ENCODE results near the gene IDUA. TPM values are rescaled to one million over a fixed set of nuclear protein-coding genes. Genes with fewer than 3 reads are reported as not detected.
A peak's percentile ranks its signal among the peaks of the same experiment; 100 is the strongest.

Gene IDUA
- total RNA-seq, 8 experiments from 2014 or later, result 0.88 to 17.4 (median 5.0) TPM

- no peak overlapping the region for H3K4me3 ChIP-seq
- peaks cover 65 to 69% of the 10 kb centered on the region in 2 donors for H3K4me1 ChIP-seq (replicated peaks in 1 of 2)
- in situ Hi-C loops (cut with MboI; ENCODE audit: low pct_unique_long_range_greater_than_20kb in 2 of 9, low sequenced_read_pairs in 9 of 9, unreplicated experiment in 9 of 9), result no loop called here
- ATAC-seq (replicated peaks in 6 of 8), result peak in 5 of 8 experiments; percentile 5 to 30 (median 20)
- WGBS, 10 experiments, result 90 to 100% (median 90%) methylated on average over 1 to 4 of the region's 29 CpGs; no CpG with 5 or more reads in 7 of the 10 experiments
- H3K27ac ChIP-seq, result no peak overlapping the region
Measured at GRCh38 chr4:1018147-1019020, 31.5 kb downstream of the IDUA start.

- Histone ChIP-seq H3K4me1 (replicated peaks in 1 of 2) (peaks cover 57 to 60% of the 10 kb centered on the region in 2 donors), H3K4me3 (no peak overlapping the region), H3K27ac (no peak overlapping the region)
- in situ Hi-C loops (cut with MboI; ENCODE audit: low pct_unique_long_range_greater_than_20kb in 2 of 9, low sequenced_read_pairs in 9 of 9, unreplicated experiment in 9 of 9), result no loop called here
- ATAC-seq (replicated peaks in 6 of 8), result no peak
- WGBS, 10 experiments, result no CpG with 5 or more reads among the region's 9 CpGs
Measured at GRCh38 chr4:1019320-1019719, 32.5 kb downstream of the IDUA start.

- Histone ChIP-seq H3K4me3 (no peak overlapping the region), H3K27ac (no peak overlapping the region), H3K4me1 (replicated peaks in 1 of 2) (peaks cover 51 to 54% of the 10 kb centered on the region in 2 donors)
- ATAC-seq (replicated peaks in 6 of 8), result peak; percentile 34 to 51 (median 42)
- in situ Hi-C loops (cut with MboI; ENCODE audit: low pct_unique_long_range_greater_than_20kb in 2 of 9, low sequenced_read_pairs in 9 of 9, unreplicated experiment in 9 of 9), result no loop called here
- WGBS, 10 experiments, result 70 to 100% (median 82%) methylated on average over 2 to 11 of the region's 23 CpGs; no CpG with 5 or more reads in 7 of the 10 experiments
Measured at GRCh38 chr4:1019729-1020470, 33.1 kb downstream of the IDUA start.

- Histone ChIP-seq H3K4me3 (no peak overlapping the region), H3K27ac (no peak overlapping the region), H3K4me1 (replicated peaks in 1 of 2) (peaks cover 40 to 41% of the 10 kb centered on the region in 2 donors)
- 100% methylated on average over 1 of the region's 19 CpGs; no CpG with 5 or more reads in 9 of the 10 experiments for WGBS, 10 experiments
- no peak for ATAC-seq (replicated peaks in 6 of 8)
- in situ Hi-C loops (cut with MboI; ENCODE audit: low pct_unique_long_range_greater_than_20kb in 2 of 9, low sequenced_read_pairs in 9 of 9, unreplicated experiment in 9 of 9), result no loop called here
Measured at GRCh38 chr4:1021386-1022050, 34.7 kb downstream of the IDUA start.

GRCh38 chr4:1022051-1022738 is 35.4 kb downstream of the IDUA start:
- WGBS, 10 experiments, result 80% methylated on average over 1 of the region's 46 CpGs; no CpG with 5 or more reads in 9 of the 10 experiments
- peaks cover 34 to 42% of the 10 kb centered on the region in 2 donors for H3K4me1 ChIP-seq (replicated peaks in 1 of 2)
- no peak for ATAC-seq (replicated peaks in 6 of 8)
- in situ Hi-C loops (cut with MboI; ENCODE audit: low pct_unique_long_range_greater_than_20kb in 2 of 9, low sequenced_read_pairs in 9 of 9, unreplicated experiment in 9 of 9), result no loop called here
- no peak overlapping the region for H3K4me3 ChIP-seq
- H3K27ac ChIP-seq, result no peak overlapping the region

- WGBS, 10 experiments, result 100% methylated on average over 3 of the region's 19 CpGs; no CpG with 5 or more reads in 9 of the 10 experiments
- H3K27ac ChIP-seq, result no peak overlapping the region
- no peak overlapping the region for H3K4me3 ChIP-seq
- H3K4me1 ChIP-seq (replicated peaks in 1 of 2), result peaks cover 34 to 42% of the 10 kb centered on the region in 2 donors
- ATAC-seq (replicated peaks in 6 of 8), result peak in 2 of 8 experiments; percentile 8 to 11
- in situ Hi-C loops (cut with MboI; ENCODE audit: low pct_unique_long_range_greater_than_20kb in 2 of 9, low sequenced_read_pairs in 9 of 9, unreplicated experiment in 9 of 9), result no loop called here
Measured at GRCh38 chr4:1022739-1023066, 35.9 kb downstream of the IDUA start.

- Histone ChIP-seq H3K4me1 (replicated peaks in 1 of 2) (peaks cover 34 to 40% of the 10 kb centered on the region in 2 donors), H3K4me3 (no peak overlapping the region), H3K27ac (no peak overlapping the region)
- no peak for ATAC-seq (replicated peaks in 6 of 8)
- 60 to 100% (median 100%) methylated on average over 2 of the region's 20 CpGs; no CpG with 5 or more reads in 7 of the 10 experiments for WGBS, 10 experiments
- in situ Hi-C loops (cut with MboI; ENCODE audit: low pct_unique_long_range_greater_than_20kb in 2 of 9, low sequenced_read_pairs in 9 of 9, unreplicated experiment in 9 of 9), result no loop called here
Measured at GRCh38 chr4:1023075-1023640, 36.3 kb downstream of the IDUA start.

- H3K27ac ChIP-seq, result no peak overlapping the region
- 92 to 97% methylated on average over 5 to 6 of the region's 83 CpGs; no CpG with 5 or more reads in 8 of the 10 experiments for WGBS, 10 experiments
- in situ Hi-C loops (cut with MboI; ENCODE audit: low pct_unique_long_range_greater_than_20kb in 2 of 9, low sequenced_read_pairs in 9 of 9, unreplicated experiment in 9 of 9), result no loop called here
- H3K4me3 ChIP-seq, result no peak overlapping the region
- peaks cover 24 to 30% of the 10 kb centered on the region in 2 donors for H3K4me1 ChIP-seq (replicated peaks in 1 of 2)
- ATAC-seq (replicated peaks in 6 of 8), result no peak
Measured at GRCh38 chr4:1023895-1024740, 37.3 kb downstream of the IDUA start.

- H3K4me3 ChIP-seq, result no peak overlapping the region
- H3K4me1 ChIP-seq (replicated peaks in 1 of 2), result peaks cover 18 to 23% of the 10 kb centered on the region in 2 donors
- ATAC-seq (replicated peaks in 6 of 8), result no peak
- in situ Hi-C loops (cut with MboI; ENCODE audit: low pct_unique_long_range_greater_than_20kb in 2 of 9, low sequenced_read_pairs in 9 of 9, unreplicated experiment in 9 of 9), result no loop called here
- WGBS, 10 experiments, result 68 to 93% methylated on average over 5 to 8 of the region's 32 CpGs; no CpG with 5 or more reads in 8 of the 10 experiments
- H3K27ac ChIP-seq, result no peak overlapping the region
Measured at GRCh38 chr4:1024882-1025545, 38.2 kb downstream of the IDUA start.

GRCh38 chr4:1026115-1026514 is 39.3 kb downstream of the IDUA start:
- Histone ChIP-seq H3K27ac (no peak overlapping the region), H3K4me3 (no peak overlapping the region), H3K4me1 (replicated peaks in 1 of 2) (peaks cover 26 to 27% of the 10 kb centered on the region in 2 donors)
- in situ Hi-C loops (cut with MboI; ENCODE audit: low pct_unique_long_range_greater_than_20kb in 2 of 9, low sequenced_read_pairs in 9 of 9, unreplicated experiment in 9 of 9), result no loop called here
- WGBS, 10 experiments, result 30 to 90% (median 60%) methylated on average over 2 to 7 of the region's 17 CpGs; no CpG with 5 or more reads in 6 of the 10 experiments
- peak; percentile 6 to 47 (median 20) for ATAC-seq (replicated peaks in 6 of 8)

- H3K4me3 ChIP-seq, result no peak overlapping the region
Measured at GRCh38 chr4:1027219-1027914, 40.5 kb downstream of the IDUA start.

More at GRCh38 chr4:1027219-1027914, 40.5 kb downstream of the IDUA start:
- Histone ChIP-seq H3K27ac (no peak overlapping the region), H3K4me1 (replicated peaks in 1 of 2) (peaks cover 27% of the 10 kb centered on the region in 2 donors)
- 0 to 100% (median 60%) methylated on average over 1 to 7 of the region's 26 CpGs; no CpG with 5 or more reads in 4 of the 10 experiments for WGBS, 10 experiments
- in situ Hi-C loops (cut with MboI; ENCODE audit: low pct_unique_long_range_greater_than_20kb in 2 of 9, low sequenced_read_pairs in 9 of 9, unreplicated experiment in 9 of 9), result no loop called here
- no peak for ATAC-seq (replicated peaks in 6 of 8)

Data from motor neuron (in vitro differentiated cells).